Daoy (cell line): ENCODE data around the gene LRRC17. TPM values are rescaled to one million over a fixed set of nuclear protein-coding genes. Genes with fewer than 3 reads are reported as not detected.
A peak's percentile ranks its signal among the peaks of the same experiment; 100 is the strongest.

ENCODE experiments used
- DNase-seq: peaks from one replicate; pipeline ENCODE4 v3.0.0-alpha.2; 2015; ENCODE audit warnings: low read depth
- total RNA-seq: library from RNA; depleted of rRNA; stranded (reverse); fragments of >200 nt; shearing (Covaris generic); gene quantifications from 2 replicates; pipeline ENCODE4 v1.2.3, GENCODE V29; 2014; rRNA removed

LRRC17 gene
- total RNA-seq, 1 experiment from 2014 or later, result 88.4 TPM

DNA sequence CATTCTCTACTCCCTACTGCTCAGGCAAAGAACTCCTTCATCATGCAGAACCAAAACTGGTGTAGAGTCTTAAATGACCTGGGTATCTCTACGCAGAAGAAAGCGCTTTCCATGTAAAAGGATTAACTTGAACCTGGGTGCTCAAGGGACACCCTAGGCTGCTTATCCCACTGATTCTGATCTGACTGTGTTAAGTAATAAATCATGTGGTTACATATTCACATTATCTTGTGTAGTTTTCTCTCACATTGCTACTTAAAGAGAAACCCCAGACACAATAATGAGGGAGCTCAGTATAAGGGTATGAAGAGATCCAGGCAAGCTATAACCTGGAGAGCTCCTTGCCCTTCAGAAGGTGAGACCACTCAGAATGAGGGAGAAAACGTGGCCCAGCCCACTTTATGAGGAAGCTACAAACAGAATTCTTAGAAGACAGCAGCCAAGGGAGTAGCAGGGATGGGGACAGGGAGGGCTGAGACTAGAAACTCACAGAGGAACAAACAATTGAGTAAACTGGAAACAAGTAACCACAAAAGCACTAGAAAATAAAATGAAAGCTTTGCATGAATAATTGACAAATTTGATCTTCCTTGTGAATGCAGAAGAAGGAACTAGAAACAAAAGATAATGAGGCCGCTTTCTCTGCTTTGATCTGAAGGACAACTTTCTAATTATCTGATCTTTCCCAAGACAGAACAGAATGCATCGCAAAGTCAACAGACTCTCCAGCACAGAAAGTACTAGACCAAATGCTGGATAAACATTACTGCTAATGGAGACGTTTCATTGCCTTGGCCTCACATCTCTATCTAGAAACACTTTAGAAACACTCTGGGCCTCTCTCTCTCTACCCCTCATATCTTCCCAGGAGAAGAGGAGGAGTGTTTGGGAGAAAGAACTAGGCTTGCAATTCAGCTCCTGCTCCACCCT is 76.1 kb downstream of the LRRC17 start:
- DNase-seq, result no peak

GRCh38 chr7:102990642-102991041 is 77.8 kb downstream of the LRRC17 start:
- no peak for DNase-seq

DNA sequence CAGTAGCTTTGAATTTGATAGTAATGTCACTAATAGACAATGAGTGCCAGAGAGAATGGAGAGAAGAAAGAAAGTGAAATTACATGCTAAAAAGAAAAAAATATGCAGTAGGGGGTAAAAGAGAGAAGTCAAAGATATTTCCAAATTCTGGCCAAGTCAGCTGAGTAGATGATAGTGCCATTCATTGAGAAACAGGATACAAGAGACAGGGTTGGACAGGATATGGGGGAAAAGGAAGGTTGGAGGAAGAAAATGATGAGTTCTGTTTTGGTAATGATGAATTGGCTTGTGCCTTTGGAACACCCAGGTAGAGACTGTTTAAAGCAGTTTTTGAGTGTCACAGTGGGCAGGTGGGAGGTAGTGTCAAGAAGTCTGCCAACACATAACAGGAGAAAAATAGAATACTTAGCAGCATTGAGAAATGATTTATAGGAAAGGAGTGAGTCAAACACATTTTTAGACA is 78.3 kb downstream of the LRRC17 start:
- peak; percentile 30 for DNase-seq

- DNase-seq, result peak; percentile 99
Observed at GRCh38 chr7:102991540-102992214, 78.9 kb downstream of the LRRC17 start.

DNA sequence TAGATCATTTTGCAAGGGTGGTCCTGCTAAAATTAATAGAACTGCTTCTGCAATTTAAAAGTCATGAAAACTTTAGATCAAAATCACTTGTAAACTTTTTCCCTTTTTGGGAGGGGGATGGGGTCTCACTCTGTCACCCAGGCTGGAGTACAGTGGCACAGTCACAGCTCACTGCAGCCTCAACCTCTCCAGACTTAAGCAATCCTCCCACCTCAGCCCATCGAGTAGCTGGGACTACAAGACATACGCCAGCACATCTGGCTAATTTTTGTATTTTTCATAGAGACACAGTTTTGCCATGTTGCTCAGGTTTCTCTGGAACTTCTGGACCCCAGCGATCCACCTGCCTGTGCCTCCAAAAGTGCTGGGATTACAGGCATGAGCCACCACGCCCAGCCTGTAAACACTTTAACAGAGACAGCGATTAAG is 79.7 kb downstream of the LRRC17 start:
- no peak for DNase-seq

GRCh38 chr7:102992938-102993717 is 80.3 kb downstream of the LRRC17 start:
- DNase-seq, result peak; percentile 95

GRCh38 chr7:102993718-102994029 is 80.9 kb downstream of the LRRC17 start:
- no peak for DNase-seq

- DNase-seq, result no peak
Observed at GRCh38 chr7:102994567-102994966, 81.8 kb downstream of the LRRC17 start.

Other genes starting within 250 kb of the LRRC17 start
- 0.27 and 1.4 TPM in 2 replicates for gene POLR2J2, start 241.3 kb upstream of the LRRC17 start, total RNA-seq
- gene FAM185A, start 164.0 kb upstream of the LRRC17 start, total RNA-seq, result 16.3 and 18.4 TPM in 2 replicates
- 3.1 and 8.3 TPM in 2 replicates for gene FBXL13, start 161.8 kb downstream of the LRRC17 start, total RNA-seq
- gene ARMC10, start 162.1 kb downstream of the LRRC17 start, total RNA-seq, result 75.2 and 96.0 TPM in 2 replicates
- gene NAPEPLD, start 236.1 kb downstream of the LRRC17 start, total RNA-seq, result 8.6 and 19.1 TPM in 2 replicates